IMR-90 (cell line): Measurements from ENCODE around the gene USP26.

ENCODE experiments used
- CEBPB ChIP-seq: IDR thresholded peaks from 2 replicates; pipeline ENCODE4 v1.6.1; 2012; ENCODE audit warnings: low read depth, low read length, improper control_type of control experiment
- MAFK ChIP-seq: IDR thresholded peaks from 2 replicates; pipeline ENCODE4 v1.6.1; 2012; ENCODE audit warnings: low read depth, low read length, improper control_type of control experiment
- POLR2A ChIP-seq: IDR thresholded peaks from 2 replicates; pipeline ENCODE4 v1.6.1; 2012; ENCODE audit warnings: mild to moderate bottlenecking, low read depth, low read length
- SMC3 ChIP-seq: fragments of 150-350 bp; IDR thresholded peaks from 2 replicates; pipeline ENCODE4 v1.6.1; 2016; ENCODE audit warnings: low read depth, mild to moderate bottlenecking, antibody characterized with exemption, low read length, moderate library complexity
- TF ChIP-seq, protein P1 (sequence below): conservative IDR thresholded peaks from 2 replicates; pipeline ENCODE4 v1.5.1; 2012; ENCODE audit warnings: mild to moderate bottlenecking, low read depth, low read length, improper control_type of control experiment

GRCh38 chrX:132984058-132984650 is 112.8 kb downstream of the USP26 start:
- TF ChIP-seq, protein P1, sequence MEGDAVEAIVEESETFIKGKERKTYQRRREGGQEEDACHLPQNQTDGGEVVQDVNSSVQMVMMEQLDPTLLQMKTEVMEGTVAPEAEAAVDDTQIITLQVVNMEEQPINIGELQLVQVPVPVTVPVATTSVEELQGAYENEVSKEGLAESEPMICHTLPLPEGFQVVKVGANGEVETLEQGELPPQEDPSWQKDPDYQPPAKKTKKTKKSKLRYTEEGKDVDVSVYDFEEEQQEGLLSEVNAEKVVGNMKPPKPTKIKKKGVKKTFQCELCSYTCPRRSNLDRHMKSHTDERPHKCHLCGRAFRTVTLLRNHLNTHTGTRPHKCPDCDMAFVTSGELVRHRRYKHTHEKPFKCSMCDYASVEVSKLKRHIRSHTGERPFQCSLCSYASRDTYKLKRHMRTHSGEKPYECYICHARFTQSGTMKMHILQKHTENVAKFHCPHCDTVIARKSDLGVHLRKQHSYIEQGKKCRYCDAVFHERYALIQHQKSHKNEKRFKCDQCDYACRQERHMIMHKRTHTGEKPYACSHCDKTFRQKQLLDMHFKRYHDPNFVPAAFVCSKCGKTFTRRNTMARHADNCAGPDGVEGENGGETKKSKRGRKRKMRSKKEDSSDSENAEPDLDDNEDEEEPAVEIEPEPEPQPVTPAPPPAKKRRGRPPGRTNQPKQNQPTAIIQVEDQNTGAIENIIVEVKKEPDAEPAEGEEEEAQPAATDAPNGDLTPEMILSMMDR = no peak
- TF ChIP-seq POLR2A = no peak
- TF ChIP-seq SMC3 = no peak
- TF ChIP-seq MAFK = no peak
- TF ChIP-seq CEBPB = no peak
